Activated T-helper 2 cell treated with anti-CD3 and anti-CD28 coated beads, Interferon-gamma antibody, Interleukin-2, Interleukin-4, amounts not matched to agents 10 μg/mL and 5 μg/mL and 100 μg/mL, durations not matched to agents 14 hours and 24 hours and 36 hours (primary cell): ENCODE data around the gene FIBIN. TPM values are rescaled to one million over a fixed set of nuclear protein-coding genes. Genes with fewer than 3 reads are reported as not detected.

ENCODE experiments used
- DNase-seq: peaks from one replicate; pipeline ENCODE4 v3.0.0; 2021; ENCODE audit warnings: low spot score
- H3K27ac Mint-ChIP-seq: one replicate; pipeline ENCODE4 v1.8.0; 2021; ENCODE audit warnings: mixed read lengths
- H3K27me3 Mint-ChIP-seq: one replicate; pipeline ENCODE4 v1.8.0; 2021; ENCODE audit warnings: low read depth, mixed read lengths
- H3K36me3 Mint-ChIP-seq: one replicate; pipeline ENCODE4 v1.8.0; 2021; ENCODE audit warnings: low read depth, mixed read lengths
- H3K4me1 Mint-ChIP-seq: one replicate; pipeline ENCODE4 v1.8.0; 2021; ENCODE audit warnings: low read depth, mixed read lengths
- H3K4me3 Mint-ChIP-seq: one replicate; pipeline ENCODE4 v1.8.0; 2021; ENCODE audit warnings: low read depth, mild to moderate bottlenecking, moderate library complexity, mixed read lengths
- H3K9me3 Mint-ChIP-seq: one replicate; pipeline ENCODE4 v1.8.0; 2021; ENCODE audit warnings: mixed read lengths
- intact Hi-C: fragments of 100-400 bp; cut with micrococcal nuclease; formaldehyde crosslinking; loops from one replicate; pipeline ENCODE4 v1.15.1; 2023
- total RNA-seq: library from RNA; stranded (reverse); gene quantifications from 2 replicates; pipeline ENCODE4 v1.2.3, GENCODE V29; 2022

Gene FIBIN
- total RNA-seq, 1 donor from 2014 or later = not detected

GRCh38 chr11:27013781-27014361 is 20.0 kb downstream of the FIBIN start:
- Mint-ChIP-seq H3K36me3 (no peaks in the 10 kb centered on the region), H3K4me3 (no peak overlapping the region), H3K9me3 (peaks cover 7% of the 10 kb centered on the region), H3K4me1 (no peaks in the 10 kb centered on the region), H3K27ac (no peak overlapping the region), H3K27me3 (no peaks in the 10 kb centered on the region)
- DNase-seq = no peak
- intact Hi-C loops = no loop called here

GRCh38 chr11:27018902-27019529 is 25.1 kb downstream of the FIBIN start:
- Mint-ChIP-seq H3K4me1 (no peaks in the 10 kb centered on the region), H3K4me3 (no peak overlapping the region), H3K27me3 (no peaks in the 10 kb centered on the region), H3K36me3 (no peaks in the 10 kb centered on the region), H3K9me3 (no peaks in the 10 kb centered on the region), H3K27ac (no peak overlapping the region)
- DNase-seq = no peak
- intact Hi-C loops = no loop called here

- DNase-seq = no peak
- intact Hi-C loops = no loop called here
- Mint-ChIP-seq H3K9me3 (peaks cover 4% of the 10 kb centered on the region), H3K4me1 (no peaks in the 10 kb centered on the region), H3K27ac (no peak overlapping the region), H3K27me3 (no peaks in the 10 kb centered on the region), H3K4me3 (no peak overlapping the region), H3K36me3 (no peaks in the 10 kb centered on the region)
Measured at GRCh38 chr11:27020751-27021150, 26.8 kb downstream of the FIBIN start.

DNA sequence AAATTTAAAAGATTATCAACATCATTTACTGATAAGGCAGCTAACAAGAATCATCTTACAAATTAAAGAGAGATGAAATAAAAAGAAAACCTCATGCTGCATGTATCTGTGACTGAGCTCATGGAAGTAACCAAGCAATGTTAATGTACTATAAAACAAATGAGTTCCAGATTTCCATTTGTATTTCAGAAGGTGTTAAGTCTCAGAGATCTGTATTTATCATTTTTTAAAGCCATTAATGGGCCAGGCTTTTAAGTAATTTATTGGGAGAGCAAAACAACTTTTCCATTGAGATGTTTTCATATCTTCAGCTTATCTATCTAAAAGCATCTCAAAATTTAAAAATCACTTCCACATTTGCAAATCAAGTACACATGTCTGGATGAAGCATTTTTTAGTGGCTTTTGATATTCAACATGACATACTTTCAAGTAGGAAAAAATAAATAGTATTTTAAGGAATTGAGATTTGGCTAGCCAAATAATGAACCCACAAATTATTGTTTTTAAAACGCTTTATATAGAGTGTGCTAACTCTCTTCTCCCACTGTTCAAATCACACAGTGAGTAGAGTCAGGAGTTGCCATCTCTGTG is 28.8 kb downstream of the FIBIN start:
- Mint-ChIP-seq H3K4me1 (no peaks in the 10 kb centered on the region), H3K27me3 (no peaks in the 10 kb centered on the region), H3K4me3 (no peak overlapping the region), H3K27ac (no peak overlapping the region), H3K36me3 (no peaks in the 10 kb centered on the region), H3K9me3 (peaks cover 4% of the 10 kb centered on the region)
- no peak for DNase-seq
- intact Hi-C loops = no loop called here

- intact Hi-C loops = no loop called here
- Mint-ChIP-seq H3K27me3 (no peaks in the 10 kb centered on the region), H3K27ac (no peak overlapping the region), H3K4me1 (no peaks in the 10 kb centered on the region), H3K4me3 (no peak overlapping the region), H3K36me3 (no peaks in the 10 kb centered on the region), H3K9me3 (peaks cover 4% of the 10 kb centered on the region)
- DNase-seq = no peak
Measured at GRCh38 chr11:27024865-27025264, 31.0 kb downstream of the FIBIN start.

GRCh38 chr11:27025312-27025955 is 31.5 kb downstream of the FIBIN start:
- no peak for DNase-seq
- no peak overlapping the region for H3K4me3 Mint-ChIP-seq
- H3K9me3 Mint-ChIP-seq = peaks cover 4% of the 10 kb centered on the region
- no peaks in the 10 kb centered on the region for H3K36me3 Mint-ChIP-seq
- H3K4me1 Mint-ChIP-seq = no peaks in the 10 kb centered on the region
- no peak overlapping the region for H3K27ac Mint-ChIP-seq
- no peaks in the 10 kb centered on the region for H3K27me3 Mint-ChIP-seq
- intact Hi-C loops = no loop called here

DNA sequence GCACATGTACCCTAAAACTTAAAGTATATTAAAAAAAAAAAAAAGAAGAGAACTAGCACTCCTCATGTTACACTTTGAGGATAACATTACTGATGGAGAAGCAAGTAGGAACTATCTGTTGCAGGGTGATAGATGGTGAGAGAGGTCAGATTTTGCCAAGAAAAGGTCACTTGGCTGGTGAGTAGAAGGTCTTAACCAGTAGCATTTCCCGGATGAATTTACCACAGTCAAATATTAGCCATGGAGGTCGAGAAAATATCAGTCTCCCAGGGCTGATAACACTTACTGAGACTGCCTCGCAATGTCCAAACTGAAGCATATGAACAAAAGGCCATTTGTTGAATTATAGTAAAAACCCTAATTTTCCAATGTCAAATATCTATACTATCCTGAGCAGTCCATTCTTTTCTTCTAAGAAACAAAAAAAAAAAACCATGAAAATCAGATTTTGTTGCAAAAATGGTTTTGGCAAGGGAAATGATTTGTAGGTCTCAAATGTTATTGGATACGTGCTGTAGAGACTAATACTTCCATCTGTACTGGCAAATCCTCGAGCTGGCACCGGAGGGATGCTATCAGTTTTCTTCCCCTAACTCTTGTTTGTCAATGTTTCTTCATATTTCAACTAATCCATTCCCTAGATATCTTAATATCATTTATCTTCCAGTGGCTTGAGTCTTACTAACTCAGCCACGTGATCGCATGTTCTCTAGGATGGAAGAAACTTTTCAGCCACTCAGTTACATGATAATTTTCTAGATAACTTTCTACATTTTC is 32.2 kb downstream of the FIBIN start:
- Mint-ChIP-seq H3K27ac (no peak overlapping the region), H3K27me3 (no peaks in the 10 kb centered on the region), H3K4me3 (no peak overlapping the region), H3K9me3 (peaks cover 4% of the 10 kb centered on the region), H3K4me1 (no peaks in the 10 kb centered on the region), H3K36me3 (no peaks in the 10 kb centered on the region)
- no peak for DNase-seq
- intact Hi-C loops = no loop called here

- DNase-seq = no peak
- Mint-ChIP-seq H3K27me3 (no peaks in the 10 kb centered on the region), H3K27ac (no peak overlapping the region), H3K4me1 (no peaks in the 10 kb centered on the region), H3K36me3 (no peaks in the 10 kb centered on the region), H3K9me3 (peaks cover 18% of the 10 kb centered on the region), H3K4me3 (no peak overlapping the region)
- intact Hi-C loops = no loop called here
Measured at GRCh38 chr11:27028561-27028965, 34.7 kb downstream of the FIBIN start.

- Mint-ChIP-seq H3K27ac (no peak overlapping the region), H3K4me1 (no peaks in the 10 kb centered on the region), H3K36me3 (no peaks in the 10 kb centered on the region), H3K4me3 (no peak overlapping the region), H3K9me3 (peaks cover 29% of the 10 kb centered on the region), H3K27me3 (no peaks in the 10 kb centered on the region)
- no peak for DNase-seq
- intact Hi-C loops = no loop called here
Measured at GRCh38 chr11:27029966-27030365, 36.1 kb downstream of the FIBIN start.

DNA sequence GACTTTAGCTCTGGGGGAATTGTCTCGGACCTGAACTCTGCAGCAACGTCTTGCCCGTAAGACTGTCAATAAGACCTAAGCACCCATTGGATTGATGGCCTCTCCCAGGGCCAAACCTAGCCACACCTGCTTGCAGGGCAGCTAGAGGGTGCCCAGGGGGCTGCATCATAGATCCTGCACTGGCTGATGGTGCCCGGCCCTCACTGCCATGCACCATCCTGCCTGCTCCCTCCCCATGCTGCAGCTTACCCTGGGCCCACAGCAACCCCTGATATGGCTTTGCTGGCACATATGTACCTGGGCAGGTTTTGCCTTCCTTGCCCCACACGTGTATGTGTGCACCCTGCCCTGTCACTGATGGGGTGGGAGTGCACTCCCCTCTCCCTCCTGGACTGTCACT is 37.8 kb downstream of the FIBIN start:
- intact Hi-C loops = no loop called here
- no peak for DNase-seq
- Mint-ChIP-seq H3K9me3 (peaks cover 33% of the 10 kb centered on the region), H3K36me3 (no peaks in the 10 kb centered on the region), H3K27me3 (no peaks in the 10 kb centered on the region), H3K27ac (no peak overlapping the region), H3K4me3 (no peak overlapping the region), H3K4me1 (no peaks in the 10 kb centered on the region)

DNA sequence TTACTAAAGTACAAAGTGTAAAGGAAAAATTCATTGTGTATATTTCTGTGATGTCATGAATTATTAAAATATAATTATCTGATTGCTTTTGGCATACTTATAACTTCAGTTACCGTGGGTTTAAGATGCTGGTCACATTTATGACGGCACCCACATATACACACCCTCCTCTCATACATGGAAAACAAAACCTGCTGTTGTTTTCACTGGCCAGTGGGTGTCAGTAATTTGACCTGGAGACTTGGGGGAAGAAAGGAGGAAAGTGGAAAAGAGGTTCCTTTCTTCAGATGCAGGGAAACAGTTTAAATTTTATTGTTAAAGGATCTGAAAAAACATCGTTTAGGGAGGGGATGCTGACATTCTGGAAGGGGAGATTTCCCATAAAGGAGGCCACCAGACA is 46.0 kb downstream of the FIBIN start:
- Mint-ChIP-seq H3K9me3 (peaks cover 27% of the 10 kb centered on the region), H3K36me3 (no peaks in the 10 kb centered on the region)

DNA sequence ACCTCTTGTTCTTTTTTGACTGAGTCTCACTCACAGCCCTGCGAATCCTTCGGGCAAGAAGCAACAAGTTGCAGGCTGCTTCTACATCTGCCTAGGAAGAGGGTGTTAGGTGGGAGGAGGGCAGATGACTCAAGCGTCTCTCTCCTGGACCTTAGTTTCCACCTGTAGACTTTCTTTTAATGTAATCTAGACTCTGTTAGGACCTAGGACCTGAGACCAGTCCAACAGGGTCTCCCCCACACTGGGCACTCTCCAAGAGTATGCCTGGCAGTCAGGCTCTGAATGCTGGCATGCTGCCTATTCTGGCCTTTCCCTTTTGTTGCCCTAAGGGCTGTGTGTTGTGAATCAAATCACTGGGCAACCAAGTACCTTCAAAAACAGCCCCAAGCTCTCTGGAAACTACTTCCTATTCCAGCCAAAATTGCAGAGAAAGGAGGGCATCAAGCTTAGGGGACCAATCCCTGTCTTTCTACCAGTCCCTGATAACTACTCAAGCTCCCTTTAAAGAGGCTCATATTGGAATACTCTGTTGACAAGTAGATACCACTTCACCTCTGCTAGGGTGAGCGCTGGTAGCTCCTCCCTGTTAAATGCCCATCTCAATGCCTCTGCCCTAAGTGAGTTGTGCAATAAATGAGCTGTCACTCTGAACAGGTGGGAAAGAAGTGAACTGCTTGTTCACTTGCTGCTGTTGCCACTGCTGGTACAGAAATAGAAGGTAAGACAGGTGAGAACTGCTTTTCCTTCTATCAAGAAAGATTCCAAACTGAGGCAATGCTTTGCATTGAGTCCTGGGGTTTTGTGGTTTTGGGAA is 46.6 kb downstream of the FIBIN start, which contains the start of gene BBOX1:
Gene BBOX1, plus strand, starts transcription at position 514 of the 814 bp plus-strand sequence. CDS start 14,616 bp downstream, outside the sequence.
- Mint-ChIP-seq H3K36me3 (no peaks in the 10 kb centered on the region), H3K4me1 (no peaks in the 10 kb centered on the region), H3K27me3 (no peaks in the 10 kb centered on the region), H3K27ac (no peak within 1 kb of the TSS), H3K9me3 (peaks cover 25% of the 10 kb centered on the region), H3K4me3 (no peak within 1 kb of the TSS)
- intact Hi-C loops = no loop called here
- DNase-seq = no peak

More for the DNA sequence above, 46.0 kb downstream of the FIBIN start:
- Mint-ChIP-seq H3K27ac (no peak overlapping the region), H3K4me1 (no peaks in the 10 kb centered on the region), H3K4me3 (no peak overlapping the region), H3K27me3 (no peaks in the 10 kb centered on the region)
- intact Hi-C loops = no loop called here
- no peak for DNase-seq
